ENCODE results near the gene SMAD1.
"Not testable (repeated sequence)": the region's sequence is repeated elsewhere in the genome, so short reads cannot be mapped to it uniquely, and the experiment has no call there.

Gene SMAD1

DNA sequence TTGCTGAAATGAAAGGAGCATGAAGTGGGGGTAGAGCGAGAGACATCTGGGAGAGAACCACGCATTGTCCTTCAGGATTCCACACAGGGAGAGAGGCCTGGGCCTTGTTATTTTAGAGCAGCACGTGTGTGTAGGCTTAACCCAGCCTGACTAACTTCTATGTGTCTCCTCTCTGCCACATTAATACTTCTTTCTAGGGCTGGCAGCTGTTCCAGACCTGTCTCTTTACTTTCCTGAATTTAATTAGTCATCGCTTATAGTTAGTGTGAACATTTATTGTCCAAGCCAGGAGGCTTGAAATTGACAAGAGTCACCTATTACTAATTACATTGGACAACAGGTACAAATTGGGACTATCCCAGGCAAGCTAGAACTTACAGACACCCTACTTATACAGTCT lies 51.3 kb downstream of the SMAD1 start:
- CTCF ChIA-PET: no interaction called here
- TF ChIP-seq L3MBTL2 (conservative IDR thresholded peaks at IDR 0.05) (no peak), FOXA1 (IDR thresholded peaks at IDR 0.05) (no peak), NFRKB (IDR thresholded peaks at IDR 0.05) (no peak), BHLHE40 (IDR thresholded peaks at IDR 0.05; ENCODE audit: borderline replicate concordance) (no peak), LEF1 (IDR thresholded peaks at IDR 0.05; ENCODE audit: borderline replicate concordance) (no peak), SUZ12 (IDR thresholded peaks at IDR 0.05) (no peak), TARDBP (IDR thresholded peaks at IDR 0.05) (no peak), SP1 (IDR thresholded peaks at IDR 0.05) (no peak), HDGF (IDR thresholded peaks at IDR 0.05; ENCODE audit: borderline replicate concordance) (no peak), FOXK2 (IDR thresholded peaks at IDR 0.05) (no peak), ZNF384 (IDR thresholded peaks at IDR 0.05) (no peak), ARNT (IDR thresholded peaks at IDR 0.05) (no peak), ELF4 (IDR thresholded peaks at IDR 0.05) (no peak)
- TF ChIP-seq, protein P1, sequence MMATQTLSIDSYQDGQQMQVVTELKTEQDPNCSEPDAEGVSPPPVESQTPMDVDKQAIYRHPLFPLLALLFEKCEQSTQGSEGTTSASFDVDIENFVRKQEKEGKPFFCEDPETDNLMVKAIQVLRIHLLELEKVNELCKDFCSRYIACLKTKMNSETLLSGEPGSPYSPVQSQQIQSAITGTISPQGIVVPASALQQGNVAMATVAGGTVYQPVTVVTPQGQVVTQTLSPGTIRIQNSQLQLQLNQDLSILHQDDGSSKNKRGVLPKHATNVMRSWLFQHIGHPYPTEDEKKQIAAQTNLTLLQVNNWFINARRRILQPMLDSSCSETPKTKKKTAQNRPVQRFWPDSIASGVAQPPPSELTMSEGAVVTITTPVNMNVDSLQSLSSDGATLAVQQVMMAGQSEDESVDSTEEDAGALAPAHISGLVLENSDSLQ (IDR thresholded peaks at IDR 0.05): no peak
- POLR2A ChIA-PET: no interaction called here
- DNase-seq (ENCODE audit: extremely low spot score): no peak

DNA sequence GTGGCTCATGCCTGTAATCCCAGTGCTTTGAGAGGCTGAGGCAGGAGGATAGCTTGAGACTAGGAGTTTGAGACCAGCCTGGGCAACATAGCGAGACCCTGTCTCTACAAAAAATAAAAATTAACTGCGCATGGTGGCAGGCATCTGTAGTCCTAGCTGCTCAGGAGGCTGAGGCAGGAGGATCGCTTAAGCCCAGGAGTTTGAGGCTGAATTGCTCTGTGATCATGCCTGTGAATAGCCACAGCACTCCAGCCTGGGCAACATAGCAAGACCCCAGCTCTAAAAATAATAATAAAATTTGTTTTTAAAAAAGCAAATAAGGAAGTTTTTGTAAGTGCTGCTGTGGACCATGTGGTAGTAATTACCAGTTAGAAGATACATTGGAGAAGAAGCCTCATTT lies 51.8 kb downstream of the SMAD1 start:
- DNase-seq (ENCODE audit: extremely low spot score); CTCF ChIA-PET; POLR2A ChIA-PET: not testable (repeated sequence)

DNA sequence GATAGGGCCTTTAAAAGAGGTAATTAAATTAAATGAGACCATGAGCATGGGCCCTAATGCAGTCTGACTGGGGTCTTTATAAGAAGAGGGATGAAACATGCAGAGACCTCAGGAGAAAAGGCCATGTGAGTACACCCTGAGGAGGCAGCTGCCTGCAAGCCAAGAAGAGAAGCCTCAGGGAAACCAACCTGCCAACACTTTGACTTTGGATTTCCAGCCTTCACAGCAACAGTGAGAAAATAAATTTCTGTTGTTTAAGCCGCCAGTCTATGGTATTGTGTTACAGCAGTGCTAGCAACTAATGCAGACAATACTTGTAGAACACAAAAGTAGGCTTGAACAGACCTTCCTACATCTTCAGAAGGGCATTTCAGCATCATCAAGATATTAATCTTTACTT lies 52.3 kb downstream of the SMAD1 start:
- no peak for DNase-seq (ENCODE audit: extremely low spot score)
- TF ChIP-seq SUZ12 (IDR thresholded peaks at IDR 0.05) (no peak), TARDBP (IDR thresholded peaks at IDR 0.05) (no peak), ZNF384 (IDR thresholded peaks at IDR 0.05) (no peak), HDGF (IDR thresholded peaks at IDR 0.05; ENCODE audit: borderline replicate concordance) (no peak), BHLHE40 (IDR thresholded peaks at IDR 0.05; ENCODE audit: borderline replicate concordance) (no peak), FOXA1 (IDR thresholded peaks at IDR 0.05) (no peak), NFRKB (IDR thresholded peaks at IDR 0.05) (no peak), ARNT (IDR thresholded peaks at IDR 0.05) (no peak), L3MBTL2 (conservative IDR thresholded peaks at IDR 0.05) (no peak)
- ChIA-PET POLR2A (no interaction called here), CTCF (no interaction called here)

DNA sequence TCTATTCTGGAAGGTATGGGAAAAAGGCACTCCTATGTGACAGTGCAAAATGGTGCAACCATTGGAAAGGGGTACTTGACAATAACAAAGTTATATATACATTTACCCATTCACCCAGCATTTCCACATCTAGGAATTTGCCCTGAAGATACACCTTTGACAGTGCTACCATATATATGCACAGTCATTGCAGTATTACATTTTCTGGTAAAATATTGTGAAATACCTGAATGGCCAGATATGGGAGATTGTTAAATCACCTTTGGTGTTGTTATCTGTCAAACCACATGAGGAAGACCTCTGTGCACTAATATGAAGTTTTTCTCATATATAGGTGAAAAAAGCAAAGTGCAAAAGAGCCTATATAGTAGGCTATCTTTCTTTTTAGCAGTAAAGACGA lies 53.5 kb downstream of the SMAD1 start:
- POLR2A ChIA-PET: no interaction called here
- TF ChIP-seq FOXM1 (IDR thresholded peaks at IDR 0.05; ENCODE audit: borderline replicate concordance) (no peak), SUZ12 (IDR thresholded peaks at IDR 0.05) (no peak), BHLHE40 (IDR thresholded peaks at IDR 0.05; ENCODE audit: borderline replicate concordance) (no peak), ELF4 (IDR thresholded peaks at IDR 0.05) (no peak), FOXA1 (IDR thresholded peaks at IDR 0.05) (no peak), L3MBTL2 (conservative IDR thresholded peaks at IDR 0.05) (no peak), FOXK2 (IDR thresholded peaks at IDR 0.05) (no peak), NFRKB (IDR thresholded peaks at IDR 0.05) (no peak), ARNT (IDR thresholded peaks at IDR 0.05) (no peak), SP1 (IDR thresholded peaks at IDR 0.05) (no peak), CTBP1 (IDR thresholded peaks at IDR 0.05; ENCODE audit: borderline replicate concordance) (no peak)
- TF ChIP-seq, protein P1 (IDR thresholded peaks at IDR 0.05): no peak
- CTCF ChIA-PET: no interaction called here
- DNase-seq (ENCODE audit: extremely low spot score): no peak

DNA sequence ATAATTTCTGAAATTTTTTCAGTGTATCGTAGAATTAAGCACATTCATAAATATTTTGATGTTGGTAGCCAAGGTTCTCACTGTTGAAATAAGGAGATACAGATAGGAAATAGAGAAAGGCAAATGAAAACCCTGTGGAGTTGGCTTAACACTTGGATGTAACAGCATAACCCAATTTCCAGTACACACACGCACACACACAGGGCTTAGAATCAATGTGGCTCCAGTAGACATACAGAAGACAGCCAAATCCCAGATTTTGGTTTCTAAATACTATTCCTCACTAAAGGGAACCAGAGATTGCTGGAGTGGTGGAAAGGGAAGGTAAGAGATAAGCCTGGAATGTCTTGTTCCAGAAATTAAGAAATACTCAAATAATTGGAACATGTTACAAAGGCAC lies 54.4 kb downstream of the SMAD1 start:
- CTCF ChIA-PET: no interaction called here
- no peak for DNase-seq (ENCODE audit: extremely low spot score)
- no peak for TF ChIP-seq SP1 (IDR thresholded peaks at IDR 0.05)
- TF ChIP-seq FOXA1 (IDR thresholded peaks at IDR 0.05): no peak
- TF ChIP-seq FOXK2 (IDR thresholded peaks at IDR 0.05): no peak
- TF ChIP-seq, protein P1 (IDR thresholded peaks at IDR 0.05): no peak
- TF ChIP-seq ELF4 (IDR thresholded peaks at IDR 0.05): no peak
- POLR2A ChIA-PET: no interaction called here

DNA sequence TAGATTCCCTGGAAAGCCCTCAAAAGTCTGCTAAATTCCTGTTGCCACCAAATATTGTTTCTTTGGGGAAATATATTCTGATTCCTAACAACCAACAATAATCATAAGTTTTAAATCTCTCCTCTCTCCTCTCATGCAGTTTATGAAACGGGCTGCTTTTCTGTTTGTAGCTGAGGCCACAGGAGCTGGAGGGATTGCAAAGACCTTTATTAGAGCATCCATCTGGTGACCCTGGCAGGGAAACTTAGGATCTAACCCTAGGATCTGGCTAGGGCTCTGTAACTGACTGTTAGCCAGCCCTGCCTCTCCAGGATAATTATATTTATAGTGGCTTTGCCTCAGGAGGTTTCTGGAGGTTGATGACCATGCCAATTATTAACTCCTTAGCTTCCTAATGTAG lies 56.9 kb downstream of the SMAD1 start:
- TF ChIP-seq NFRKB (IDR thresholded peaks at IDR 0.05) (no peak), SUZ12 (IDR thresholded peaks at IDR 0.05) (no peak), FOXK2 (IDR thresholded peaks at IDR 0.05) (no peak), FOXM1 (IDR thresholded peaks at IDR 0.05; ENCODE audit: borderline replicate concordance) (no peak), TARDBP (IDR thresholded peaks at IDR 0.05) (no peak), HDGF (IDR thresholded peaks at IDR 0.05; ENCODE audit: borderline replicate concordance) (no peak), ARNT (IDR thresholded peaks at IDR 0.05) (no peak), ZNF384 (IDR thresholded peaks at IDR 0.05) (no peak), CTBP1 (IDR thresholded peaks at IDR 0.05; ENCODE audit: borderline replicate concordance) (no peak), L3MBTL2 (conservative IDR thresholded peaks at IDR 0.05) (no peak), BHLHE40 (IDR thresholded peaks at IDR 0.05; ENCODE audit: borderline replicate concordance) (no peak), SP1 (IDR thresholded peaks at IDR 0.05) (no peak), FOXA1 (IDR thresholded peaks at IDR 0.05) (no peak), LEF1 (IDR thresholded peaks at IDR 0.05; ENCODE audit: borderline replicate concordance) (no peak)
- TF ChIP-seq, protein P1 (IDR thresholded peaks at IDR 0.05): no peak
- CTCF ChIA-PET: interaction anchor here (1.5 kb wide), 1 partner anchor 18 kb away, joined by 5 read pairs; no protein-coding TSS in a partner anchor

More for the DNA sequence above, 56.9 kb downstream of the SMAD1 start:
- POLR2A ChIA-PET: no interaction called here
- DNase-seq (ENCODE audit: extremely low spot score): no peak
